Hepatocyte (in vitro differentiated cells): ENCODE measurements around the gene STXBP6.

ENCODE experiments used
- CTCF ChIP-seq: fragments of 200-600 bp; sonication (generic); IDR thresholded peaks from 2 replicates; pipeline ENCODE4 v1.5.1; 2016; ENCODE audit warnings: antibody characterized with exemption, mild to moderate bottlenecking; ENCODE audit not compliant: poor library complexity
- EZH2 ChIP-seq: fragments of 200-600 bp; sonication (generic); IDR thresholded peaks from 2 replicates; pipeline ENCODE4 v1.6.1; 2016; ENCODE audit warnings: antibody characterized with exemption, mild to moderate bottlenecking, borderline replicate concordance
- EZH2phosphoT487 ChIP-seq: fragments of 200-600 bp; sonication (generic); IDR thresholded peaks from one replicate; pipeline ENCODE4 v1.6.1; 2018; ENCODE audit warnings: antibody characterized with exemption, mild to moderate bottlenecking, low read depth, moderate library complexity; ENCODE audit not compliant: unreplicated experiment, severe bottlenecking

GRCh38 chr14:24965578-24965933, 84.4 kb downstream of the STXBP6 start:
- TF ChIP-seq EZH2phosphoT487 = no peak
- TF ChIP-seq CTCF = no peak
- TF ChIP-seq EZH2 = no peak
